HG03045 (cell line): ENCODE results near the gene DDR1.

ENCODE experiments used
- ATAC-seq: cut with Tn5 transposase; IDR thresholded peaks from one replicate; pipeline ENCODE4 v1.9.1; 2021; ENCODE audit warnings: mild to moderate bottlenecking, moderate library complexity; ENCODE audit not compliant: unreplicated experiment

Gene DDR1

DNA sequence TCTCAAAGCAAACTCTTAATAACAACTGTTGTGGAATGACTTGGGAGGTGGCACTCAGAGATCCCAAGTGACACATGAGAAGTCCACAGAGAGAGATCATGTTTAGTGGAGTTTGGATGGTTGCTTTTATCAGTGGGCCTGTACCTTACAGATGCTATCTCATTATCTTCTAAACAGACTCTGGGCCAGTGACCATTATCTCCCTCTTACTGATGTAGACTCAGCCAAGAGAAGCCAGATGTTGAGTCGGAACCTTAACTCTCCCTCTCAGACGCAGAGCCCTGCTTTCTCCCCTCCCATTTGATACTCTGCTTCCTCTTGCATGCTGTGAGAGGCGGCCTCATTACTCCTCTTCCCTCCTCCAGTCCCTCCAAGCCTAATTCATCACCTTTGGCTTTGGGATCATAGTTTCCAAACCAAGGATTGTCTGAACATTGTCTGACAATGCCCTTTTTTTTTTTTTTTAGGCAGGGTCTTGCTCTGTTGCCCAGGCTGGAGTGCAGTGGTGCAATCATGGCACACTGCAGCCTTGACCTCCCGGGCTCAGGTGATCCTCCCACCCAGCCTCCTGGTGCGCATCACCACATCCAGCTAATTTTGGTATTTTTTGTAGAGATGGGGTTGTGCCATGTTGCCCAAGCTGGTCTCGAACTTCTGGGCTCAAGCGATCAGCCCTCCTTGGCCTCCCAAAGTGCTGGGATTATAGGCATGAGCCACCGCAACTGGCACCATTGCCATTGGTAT is 4.5 kb upstream of the DDR1 start:
- no peak for ATAC-seq

DNA sequence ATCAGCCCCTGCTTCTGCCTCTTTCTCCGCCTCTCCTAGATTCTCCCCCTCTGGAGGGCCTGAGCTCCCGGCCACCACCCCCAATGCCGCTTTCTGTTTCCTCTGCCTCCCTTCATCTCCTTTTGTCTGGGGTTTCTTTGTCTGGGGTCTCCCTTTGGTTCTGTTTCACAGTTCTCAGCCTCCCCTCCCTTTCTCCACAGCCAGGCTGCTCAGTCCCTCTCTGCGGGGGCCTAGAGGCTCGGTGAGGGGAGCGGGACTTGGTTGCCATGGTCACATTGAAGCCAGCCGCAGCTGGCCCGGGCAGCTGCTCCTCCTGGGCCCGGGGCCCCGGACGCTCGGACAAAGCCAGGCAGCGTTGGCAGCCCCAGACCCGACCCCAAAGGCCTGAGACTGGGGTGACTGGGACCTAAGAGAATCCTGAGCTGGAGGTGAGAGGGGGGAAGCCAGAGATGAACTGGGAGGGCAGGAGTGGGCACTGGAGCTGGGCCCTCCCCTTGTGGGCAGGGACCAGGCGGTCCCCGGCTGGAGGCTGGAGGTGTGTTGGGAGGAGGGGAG is 3.5 kb upstream of the DDR1 start:
- ATAC-seq: no peak

DNA sequence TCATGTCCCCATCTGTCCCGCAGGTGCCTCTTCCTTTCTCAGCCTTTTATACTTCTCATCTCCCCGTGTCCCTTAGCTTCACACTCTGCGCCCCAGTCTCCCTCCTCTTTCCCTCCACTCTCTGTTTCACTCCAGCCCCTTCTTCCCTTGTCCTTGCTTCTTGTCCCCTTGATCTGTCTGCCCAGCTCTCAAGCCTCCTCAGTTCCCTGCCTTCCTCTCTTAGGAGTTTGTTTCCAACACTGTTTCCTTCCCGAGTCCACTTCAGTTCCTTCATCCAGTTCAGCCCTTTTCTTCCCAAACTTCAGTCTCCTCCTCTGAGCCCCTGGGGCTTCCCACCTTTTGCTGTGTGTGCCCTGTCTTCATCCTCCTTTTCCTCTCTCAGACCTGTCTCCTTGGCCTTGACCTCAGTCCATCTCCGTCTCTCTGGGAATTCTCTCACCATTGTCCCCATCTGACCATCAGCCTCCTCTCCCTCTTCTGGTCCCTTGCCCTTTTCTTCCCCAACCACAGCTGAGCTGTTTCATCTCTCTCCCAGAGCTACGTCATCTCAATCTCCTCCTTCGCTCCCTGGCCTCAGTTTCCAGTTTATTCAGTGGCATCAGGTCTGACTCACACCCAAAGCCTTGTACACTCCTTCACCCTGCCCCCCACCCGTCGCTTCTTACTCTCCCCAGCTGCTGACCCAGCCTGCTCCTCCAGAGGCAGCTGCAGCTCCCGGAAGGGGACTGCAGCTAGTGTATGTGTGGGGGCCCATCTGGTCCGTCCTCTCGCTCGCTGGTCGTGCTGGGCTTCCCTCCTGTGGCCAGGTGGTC is 2.7 kb upstream of the DDR1 start:
- ATAC-seq: no peak

DNA sequence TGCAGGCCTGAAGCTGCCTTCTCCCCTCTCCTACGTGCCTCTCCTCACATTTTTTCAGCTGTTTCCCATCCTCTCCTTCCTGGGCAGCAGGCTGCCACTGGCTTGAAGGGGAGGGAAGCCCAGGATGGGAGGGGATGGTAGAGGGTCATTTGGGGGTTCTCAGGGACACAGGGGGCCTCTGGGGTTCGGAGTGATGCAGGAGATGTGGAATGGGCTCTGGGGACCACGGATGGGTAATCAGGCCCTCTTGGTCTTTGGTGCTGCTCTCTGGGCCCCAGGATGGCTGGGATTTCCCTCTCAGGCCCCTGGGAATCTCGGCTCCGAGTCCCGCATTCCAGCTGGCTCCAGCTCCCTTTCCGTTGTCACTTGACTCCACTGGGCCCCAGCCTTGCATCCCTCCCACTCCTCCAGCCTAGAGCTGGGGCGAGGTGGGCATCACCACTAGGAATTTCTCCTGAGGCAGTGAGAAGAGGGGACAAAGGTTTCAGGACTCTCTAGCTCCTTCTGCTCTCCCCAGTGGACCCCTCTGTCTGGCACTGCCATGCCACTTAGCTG is 2.0 kb upstream of the DDR1 start:
- ATAC-seq: no peak

DNA sequence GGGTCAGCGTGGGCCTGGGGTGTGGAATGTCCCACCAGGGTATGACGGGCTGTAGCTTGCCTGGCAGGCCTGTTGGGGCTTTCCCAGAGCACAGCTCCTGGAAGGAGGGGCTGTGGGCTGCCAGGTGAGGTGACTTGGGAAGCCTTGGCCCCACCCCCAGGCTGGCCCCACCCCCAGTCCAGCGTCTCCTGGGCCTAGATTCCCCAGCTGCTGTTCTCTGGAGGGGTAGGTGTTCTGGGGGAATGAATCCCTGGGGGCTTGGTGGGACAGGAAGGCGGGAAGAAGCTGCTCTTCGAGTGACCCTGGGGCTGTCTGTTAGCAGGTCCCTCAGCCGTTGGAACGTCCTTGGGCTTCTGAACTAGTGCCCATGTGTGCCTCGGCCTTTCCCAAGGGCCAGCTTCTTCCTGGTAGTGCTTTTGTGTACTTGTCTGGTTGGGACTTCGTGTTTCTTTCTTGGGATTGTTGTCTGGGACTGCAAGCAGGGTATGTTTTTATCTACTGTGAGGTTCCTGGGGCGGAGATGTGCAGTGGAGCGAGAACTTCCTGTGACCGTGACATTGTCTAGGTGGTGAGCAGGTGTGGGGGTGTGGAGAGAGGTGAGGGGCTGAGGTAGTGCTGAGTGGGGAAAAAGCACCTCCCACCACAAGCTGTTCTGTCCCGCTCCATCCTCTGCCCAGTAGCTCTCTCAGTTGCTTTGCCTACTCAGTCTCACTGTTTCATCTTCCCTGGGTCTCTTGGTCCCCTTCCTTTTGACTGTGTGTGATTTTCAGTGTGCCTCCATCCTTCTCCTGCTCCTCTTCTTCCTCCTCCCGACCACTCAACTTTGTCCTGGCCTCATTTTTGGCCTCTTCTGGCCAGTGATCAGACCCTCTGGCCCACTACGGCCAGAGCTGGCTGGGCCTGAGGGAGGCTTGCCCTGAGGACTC is 1.3 kb upstream of the DDR1 start:
- no peak for ATAC-seq

DNA sequence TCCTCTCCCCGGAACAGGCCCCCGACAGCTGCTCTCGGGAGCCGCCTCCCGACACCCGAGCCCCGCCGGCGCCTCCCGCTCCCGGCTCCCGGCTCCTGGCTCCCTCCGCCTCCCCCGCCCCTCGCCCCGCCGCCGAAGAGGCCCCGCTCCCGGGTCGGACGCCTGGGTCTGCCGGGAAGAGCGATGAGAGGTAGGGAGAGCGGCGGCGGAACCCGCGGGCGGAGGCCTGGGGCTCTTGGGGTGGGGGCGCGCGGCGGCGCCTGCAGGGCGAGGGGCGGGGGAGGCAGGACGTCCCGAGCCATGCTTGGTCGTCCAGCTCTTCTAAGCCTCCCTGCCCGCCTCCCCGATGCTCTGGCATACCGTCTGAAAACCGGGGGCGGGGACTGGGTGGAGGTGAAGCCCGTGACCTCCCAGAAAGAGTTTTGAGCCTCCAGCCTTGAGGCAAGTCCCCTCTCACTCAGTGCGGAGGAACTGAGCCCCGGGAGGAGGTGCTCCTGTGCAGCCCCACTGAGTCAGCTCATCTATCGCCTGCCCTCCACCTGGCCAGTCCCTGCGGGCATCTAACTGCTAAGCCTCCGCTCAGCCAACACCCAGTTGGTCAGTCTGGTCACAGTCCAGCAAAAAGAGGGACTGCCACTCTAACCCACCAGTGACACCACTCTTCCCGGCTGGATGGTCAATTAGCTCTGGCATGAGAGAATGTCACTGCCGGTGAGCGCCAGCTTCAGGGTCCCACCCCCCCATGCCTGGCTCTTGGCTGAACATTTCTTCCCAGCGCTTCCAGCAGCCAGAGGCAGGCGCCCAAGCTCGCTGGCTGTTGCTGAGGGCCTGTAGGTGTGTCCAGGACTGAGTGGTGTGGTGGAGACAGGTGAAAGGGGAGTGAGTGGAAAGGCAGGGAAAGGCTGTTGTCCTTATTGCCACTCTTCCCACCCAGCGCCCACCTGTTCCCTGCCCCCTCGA is 482 bp downstream of the DDR1 start:
- no peak for ATAC-seq

DNA sequence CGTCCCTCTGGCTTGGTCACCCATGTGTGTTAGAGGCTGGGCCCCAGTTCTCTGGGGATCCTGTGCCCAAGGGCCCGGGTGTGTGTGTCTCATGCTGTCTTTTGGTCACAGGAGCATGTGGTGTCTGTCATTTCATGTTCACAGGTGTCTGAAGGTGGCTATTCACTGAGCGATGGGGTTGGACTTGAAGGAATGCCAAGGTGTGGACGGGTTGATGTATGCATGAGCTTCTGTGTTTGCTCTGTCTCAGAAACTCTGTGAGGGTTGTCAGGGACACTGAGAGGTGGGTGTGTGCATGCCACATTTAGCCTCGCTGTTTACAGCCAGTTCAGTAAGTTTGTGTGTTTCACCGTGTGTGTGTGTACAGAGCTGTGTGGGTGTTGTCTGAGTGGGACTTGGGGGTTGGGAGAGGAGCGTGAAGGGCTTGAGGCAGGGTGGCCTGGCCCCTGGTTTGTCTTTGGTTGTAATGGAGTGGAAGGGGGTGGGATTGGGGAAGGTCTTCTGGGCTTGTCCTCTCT is 1.2 kb downstream of the DDR1 start:
- no peak for ATAC-seq

DNA sequence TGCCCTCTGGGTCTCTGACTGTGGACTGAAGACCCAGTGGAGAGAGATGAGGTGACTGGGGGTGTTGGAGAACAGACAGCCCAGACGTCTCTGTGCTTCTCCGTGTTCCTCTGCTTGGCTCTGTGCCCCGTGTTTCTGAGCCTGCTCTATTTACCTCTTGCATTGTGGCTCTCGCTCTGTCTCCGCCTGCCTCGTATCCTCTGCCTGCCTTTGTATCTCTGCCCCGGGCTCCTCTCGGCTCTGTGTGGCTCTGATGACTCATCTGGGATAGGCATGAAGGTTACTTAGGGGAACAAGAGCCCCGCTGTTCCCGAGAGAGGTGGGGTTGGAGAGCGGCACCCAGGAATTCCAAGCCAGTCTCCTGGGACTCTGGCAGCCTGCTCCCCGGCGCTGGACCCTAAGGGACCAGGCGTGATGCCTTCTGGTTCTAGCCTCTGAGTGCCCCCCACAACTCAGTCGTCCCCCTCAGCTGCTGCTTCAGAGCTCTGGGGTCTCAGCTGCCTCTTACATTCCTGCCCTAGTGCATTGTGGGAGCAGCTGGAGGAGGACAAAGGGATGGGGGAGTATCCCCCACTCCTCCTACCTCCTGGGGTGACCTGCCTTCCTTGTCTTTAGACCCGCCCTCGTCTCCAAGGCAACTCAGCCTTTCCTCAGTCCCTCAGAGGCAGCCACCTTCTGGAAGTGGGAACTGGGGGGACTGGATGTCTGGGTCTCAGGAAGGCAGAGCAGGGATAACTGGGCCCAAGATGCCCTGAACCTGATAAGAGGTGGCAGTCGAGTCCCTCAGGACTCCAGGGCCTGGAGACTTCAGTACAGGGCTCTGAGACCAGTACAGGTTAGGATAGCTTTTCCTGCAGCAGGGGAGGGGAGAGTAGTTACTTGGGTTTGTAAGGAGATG is 1.9 kb downstream of the DDR1 start:
- ATAC-seq: no peak

DNA sequence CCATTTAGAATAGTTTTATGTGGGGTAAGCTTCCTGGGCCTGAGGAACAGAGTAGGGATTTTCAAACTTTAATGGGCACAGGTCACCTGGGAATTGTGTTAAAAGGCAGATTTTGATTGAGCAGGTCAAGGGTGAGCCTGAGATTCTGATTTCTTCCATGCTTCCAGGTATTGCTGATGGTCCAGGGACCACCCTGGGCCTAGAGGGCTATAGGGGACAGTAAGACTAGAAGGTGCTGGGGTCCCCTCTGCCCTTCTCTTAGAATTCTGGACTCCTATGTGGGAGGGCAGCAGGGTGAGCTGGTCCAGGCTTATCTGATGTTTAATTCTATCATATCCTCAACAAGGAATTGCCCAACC is 2.6 kb downstream of the DDR1 start:
- no peak for ATAC-seq

DNA sequence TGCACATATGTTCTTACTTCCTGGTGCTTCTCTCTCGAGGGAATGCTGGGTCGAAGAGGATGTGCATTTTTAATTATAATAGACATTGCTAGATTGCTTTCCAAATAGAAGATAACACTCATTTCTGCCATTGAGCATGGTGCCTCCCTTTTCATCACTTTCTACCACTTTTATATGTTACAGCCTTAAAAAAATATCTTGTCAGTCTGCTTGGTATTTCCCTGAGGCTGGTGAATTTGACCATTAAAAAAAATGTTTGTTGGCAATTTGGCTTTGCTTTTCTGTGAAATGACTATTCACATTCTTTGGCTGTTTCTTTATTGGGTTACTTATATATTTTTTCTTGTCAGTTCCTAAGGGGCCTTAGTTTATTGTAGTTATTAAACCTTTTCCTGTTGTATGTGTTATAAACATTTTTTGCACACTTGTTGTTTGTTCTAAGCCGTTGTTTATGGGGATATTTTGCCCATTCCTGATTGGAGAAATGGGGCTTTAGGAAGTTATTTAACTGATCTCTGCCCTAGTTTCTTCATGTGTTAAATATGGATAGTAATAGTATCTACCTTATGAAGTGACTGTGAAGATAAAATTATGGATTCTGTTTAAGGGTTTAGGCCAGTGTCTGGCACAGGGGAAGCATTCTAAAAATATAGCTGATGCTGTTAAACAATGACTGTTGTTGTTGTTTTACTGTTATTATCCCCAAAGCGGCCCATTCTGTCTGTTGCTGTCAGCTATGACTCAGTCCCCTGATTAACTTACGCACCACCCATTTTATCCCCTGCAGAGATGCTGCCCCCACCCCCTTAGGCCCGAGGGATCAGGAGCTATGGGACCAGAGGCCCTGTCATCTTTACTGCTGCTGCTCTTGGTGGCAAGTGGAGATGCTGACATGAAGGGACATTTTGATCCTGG is 3.8 kb downstream of the DDR1 start:
- ATAC-seq: no peak

DNA sequence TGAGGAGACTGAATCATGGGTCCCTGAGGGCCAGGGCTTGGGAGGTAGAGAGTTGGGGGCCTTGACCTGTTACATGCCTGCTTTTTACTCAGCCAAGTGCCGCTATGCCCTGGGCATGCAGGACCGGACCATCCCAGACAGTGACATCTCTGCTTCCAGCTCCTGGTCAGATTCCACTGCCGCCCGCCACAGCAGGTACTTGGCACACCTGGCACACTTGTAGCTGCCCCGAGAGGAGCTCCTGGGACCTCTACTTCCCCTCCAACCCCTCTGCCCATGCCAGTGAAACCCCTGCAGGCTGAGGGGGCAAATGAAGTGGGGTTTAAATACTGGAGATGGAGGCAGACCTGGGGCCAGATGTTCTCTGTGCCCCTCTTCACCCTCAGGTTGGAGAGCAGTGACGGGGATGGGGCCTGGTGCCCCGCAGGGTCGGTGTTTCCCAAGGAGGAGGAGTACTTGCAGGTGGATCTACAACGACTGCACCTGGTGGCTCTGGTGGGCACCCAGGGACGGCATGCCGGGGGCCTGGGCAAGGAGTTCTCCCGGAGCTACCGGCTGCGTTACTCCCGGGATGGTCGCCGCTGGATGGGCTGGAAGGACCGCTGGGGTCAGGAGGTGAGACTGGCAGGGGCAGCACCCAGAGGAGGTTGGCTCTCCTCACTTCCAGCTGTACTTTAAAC is 4.6 kb downstream of the DDR1 start:
- no peak for ATAC-seq

DNA sequence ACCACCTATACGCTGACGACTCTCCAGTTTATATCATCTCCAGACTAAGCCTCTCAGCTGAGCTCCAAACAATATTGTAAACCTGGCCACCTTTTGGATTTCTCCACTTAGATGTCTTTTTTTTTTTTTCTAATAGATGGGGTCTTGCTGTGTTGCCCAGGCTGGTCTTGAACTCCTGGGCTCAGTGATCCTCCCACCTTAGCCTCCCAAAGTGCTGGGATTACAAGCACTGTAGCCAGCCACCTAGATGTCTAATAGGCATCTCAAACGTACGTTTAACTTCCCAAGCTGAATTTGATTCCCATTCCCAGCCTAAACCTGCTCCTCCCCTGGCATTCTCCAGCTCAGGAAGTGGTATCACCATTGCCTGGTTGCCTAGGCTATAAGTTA is 5.2 kb downstream of the DDR1 start:
- ATAC-seq: no peak

DNA sequence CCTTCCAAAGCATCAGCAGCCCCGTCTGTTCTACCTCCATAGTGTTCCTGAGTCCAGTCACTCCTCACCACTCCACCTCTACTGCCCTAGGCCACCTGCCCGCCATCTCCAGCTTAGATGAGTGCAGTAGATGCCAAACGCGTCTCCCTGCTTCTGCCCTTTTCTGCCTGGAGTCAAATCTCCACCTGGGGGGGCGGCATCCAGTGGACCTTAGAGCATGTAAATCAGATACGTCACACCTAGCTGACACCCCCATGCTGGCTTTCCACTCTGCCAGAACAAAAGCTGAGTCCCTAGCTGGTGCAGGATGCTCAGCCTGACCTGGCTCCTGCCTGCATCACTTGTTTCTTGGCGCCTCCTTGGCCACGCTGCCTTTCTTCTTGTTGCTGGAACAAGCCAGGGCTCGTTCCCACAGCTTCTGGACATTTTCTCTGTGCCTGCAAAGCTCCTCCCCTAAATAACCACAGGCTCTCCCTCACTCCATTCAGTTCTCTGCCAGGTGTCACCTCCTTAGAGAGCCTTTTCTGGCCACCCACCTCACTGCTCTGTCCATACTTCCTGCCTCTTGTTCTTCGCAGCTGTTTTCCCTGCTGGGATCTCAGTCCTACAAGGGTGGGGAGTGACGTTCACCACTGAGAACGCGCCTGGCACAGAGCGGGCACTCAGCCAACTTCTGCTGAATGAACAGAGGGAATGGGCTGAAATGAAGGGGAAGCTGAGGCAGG is 5.8 kb downstream of the DDR1 start:
- no peak for ATAC-seq

DNA sequence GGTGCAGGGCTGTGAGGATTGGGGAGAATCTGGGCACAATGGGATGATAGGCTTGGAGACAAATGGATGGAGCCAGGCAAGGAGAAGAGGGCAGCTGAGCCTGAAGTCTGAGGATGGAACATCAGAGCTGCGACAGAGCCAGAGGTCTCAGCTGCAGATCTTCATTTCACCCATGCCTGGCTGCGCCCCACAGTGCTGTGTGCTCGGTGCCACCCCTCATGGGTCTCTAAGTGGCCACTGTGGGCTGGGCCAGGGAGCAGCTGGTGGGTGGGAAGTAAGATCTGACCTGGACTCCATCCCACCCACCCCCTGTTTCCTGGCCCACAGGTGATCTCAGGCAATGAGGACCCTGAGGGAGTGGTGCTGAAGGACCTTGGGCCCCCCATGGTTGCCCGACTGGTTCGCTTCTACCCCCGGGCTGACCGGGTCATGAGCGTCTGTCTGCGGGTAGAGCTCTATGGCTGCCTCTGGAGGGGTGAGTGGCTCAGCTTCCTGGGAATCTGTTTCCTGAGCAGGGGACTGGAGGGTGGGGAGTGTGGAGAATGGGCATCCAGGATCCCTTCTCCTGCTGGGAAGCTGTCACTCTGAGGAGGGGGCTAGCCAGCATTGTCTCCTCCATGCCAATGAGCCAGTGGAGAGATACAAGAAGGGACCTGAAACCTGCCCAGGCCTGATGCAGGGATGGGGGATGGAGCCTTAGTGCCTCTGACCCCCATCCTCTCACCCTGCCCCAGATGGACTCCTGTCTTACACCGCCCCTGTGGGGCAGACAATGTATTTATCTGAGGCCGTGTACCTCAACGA is 6.5 kb downstream of the DDR1 start:
- ATAC-seq: no peak

DNA sequence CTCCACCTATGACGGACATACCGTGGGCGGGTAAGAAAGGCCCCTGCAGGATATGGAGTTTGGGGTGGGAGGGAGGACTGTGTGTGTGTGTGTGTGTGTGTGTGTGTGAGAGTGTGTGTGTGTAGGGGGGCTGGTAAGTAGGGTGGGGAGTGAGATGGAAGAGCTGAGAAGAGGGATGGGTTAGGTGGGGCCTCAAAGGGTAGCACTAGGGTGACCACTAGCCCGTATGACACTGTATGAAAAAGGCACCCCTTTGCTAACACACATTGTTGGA is 7.1 kb downstream of the DDR1 start:
- no peak for ATAC-seq
